ENCODE results near the gene DHX40.

DNA sequence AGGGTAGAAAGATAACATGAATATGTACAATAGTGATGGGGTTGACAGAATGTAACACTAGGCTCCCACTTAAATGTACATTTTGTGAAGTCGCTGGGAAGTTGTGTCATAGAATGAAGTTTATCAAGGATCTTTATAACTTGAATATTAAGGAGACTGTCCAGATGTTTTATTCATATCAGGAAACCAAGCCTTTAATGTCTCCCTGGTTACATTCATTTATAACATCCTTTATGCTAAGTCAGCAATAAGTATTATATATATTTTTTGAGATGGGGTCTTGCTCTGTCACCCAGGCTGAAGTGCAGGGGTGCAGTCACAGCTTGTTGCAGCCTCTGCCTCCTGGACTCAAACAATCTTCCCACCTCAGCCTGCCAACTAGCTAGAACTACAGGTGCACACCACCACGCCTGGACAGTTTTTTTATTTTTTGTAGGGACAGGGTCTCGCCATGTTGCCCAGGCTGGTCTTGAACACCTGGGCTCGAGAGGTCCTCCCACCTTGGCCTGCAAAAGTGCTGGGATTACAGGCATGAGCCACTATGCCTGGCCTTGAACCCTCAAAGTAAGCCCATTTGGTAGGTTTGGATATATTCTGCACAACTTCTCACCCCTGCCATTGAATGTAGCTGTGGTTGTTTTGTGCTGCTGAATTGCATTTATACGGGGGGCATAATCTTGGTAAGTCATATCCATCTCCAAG, 68.4 kb downstream of the DHX40 start:
- TF ChIP-seq POLR2AphosphoS5 (IDR thresholded peaks at IDR 0.05; ENCODE audit: low read depth): no peak
- TF ChIP-seq, protein P1, sequence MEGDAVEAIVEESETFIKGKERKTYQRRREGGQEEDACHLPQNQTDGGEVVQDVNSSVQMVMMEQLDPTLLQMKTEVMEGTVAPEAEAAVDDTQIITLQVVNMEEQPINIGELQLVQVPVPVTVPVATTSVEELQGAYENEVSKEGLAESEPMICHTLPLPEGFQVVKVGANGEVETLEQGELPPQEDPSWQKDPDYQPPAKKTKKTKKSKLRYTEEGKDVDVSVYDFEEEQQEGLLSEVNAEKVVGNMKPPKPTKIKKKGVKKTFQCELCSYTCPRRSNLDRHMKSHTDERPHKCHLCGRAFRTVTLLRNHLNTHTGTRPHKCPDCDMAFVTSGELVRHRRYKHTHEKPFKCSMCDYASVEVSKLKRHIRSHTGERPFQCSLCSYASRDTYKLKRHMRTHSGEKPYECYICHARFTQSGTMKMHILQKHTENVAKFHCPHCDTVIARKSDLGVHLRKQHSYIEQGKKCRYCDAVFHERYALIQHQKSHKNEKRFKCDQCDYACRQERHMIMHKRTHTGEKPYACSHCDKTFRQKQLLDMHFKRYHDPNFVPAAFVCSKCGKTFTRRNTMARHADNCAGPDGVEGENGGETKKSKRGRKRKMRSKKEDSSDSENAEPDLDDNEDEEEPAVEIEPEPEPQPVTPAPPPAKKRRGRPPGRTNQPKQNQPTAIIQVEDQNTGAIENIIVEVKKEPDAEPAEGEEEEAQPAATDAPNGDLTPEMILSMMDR (IDR thresholded peaks at IDR 0.05; ENCODE audit: insufficient read depth, low read length): no peak
- TF ChIP-seq, protein P2, sequence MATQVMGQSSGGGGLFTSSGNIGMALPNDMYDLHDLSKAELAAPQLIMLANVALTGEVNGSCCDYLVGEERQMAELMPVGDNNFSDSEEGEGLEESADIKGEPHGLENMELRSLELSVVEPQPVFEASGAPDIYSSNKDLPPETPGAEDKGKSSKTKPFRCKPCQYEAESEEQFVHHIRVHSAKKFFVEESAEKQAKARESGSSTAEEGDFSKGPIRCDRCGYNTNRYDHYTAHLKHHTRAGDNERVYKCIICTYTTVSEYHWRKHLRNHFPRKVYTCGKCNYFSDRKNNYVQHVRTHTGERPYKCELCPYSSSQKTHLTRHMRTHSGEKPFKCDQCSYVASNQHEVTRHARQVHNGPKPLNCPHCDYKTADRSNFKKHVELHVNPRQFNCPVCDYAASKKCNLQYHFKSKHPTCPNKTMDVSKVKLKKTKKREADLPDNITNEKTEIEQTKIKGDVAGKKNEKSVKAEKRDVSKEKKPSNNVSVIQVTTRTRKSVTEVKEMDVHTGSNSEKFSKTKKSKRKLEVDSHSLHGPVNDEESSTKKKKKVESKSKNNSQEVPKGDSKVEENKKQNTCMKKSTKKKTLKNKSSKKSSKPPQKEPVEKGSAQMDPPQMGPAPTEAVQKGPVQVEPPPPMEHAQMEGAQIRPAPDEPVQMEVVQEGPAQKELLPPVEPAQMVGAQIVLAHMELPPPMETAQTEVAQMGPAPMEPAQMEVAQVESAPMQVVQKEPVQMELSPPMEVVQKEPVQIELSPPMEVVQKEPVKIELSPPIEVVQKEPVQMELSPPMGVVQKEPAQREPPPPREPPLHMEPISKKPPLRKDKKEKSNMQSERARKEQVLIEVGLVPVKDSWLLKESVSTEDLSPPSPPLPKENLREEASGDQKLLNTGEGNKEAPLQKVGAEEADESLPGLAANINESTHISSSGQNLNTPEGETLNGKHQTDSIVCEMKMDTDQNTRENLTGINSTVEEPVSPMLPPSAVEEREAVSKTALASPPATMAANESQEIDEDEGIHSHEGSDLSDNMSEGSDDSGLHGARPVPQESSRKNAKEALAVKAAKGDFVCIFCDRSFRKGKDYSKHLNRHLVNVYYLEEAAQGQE (IDR thresholded peaks at IDR 0.05; ENCODE audit: insufficient replicate concordance, low read depth): no peak

Measured in HL-60 (cell line).